Activated CD4-positive, alpha-beta memory T cell treated with anti-CD3 and anti-CD28 coated beads for 36 hours (primary cell): ENCODE results near the gene NLK. TPM values are rescaled to one million over a fixed set of nuclear protein-coding genes. Genes with fewer than 3 reads are reported as not detected.
"Not testable (repeated sequence)": the region's sequence is repeated elsewhere in the genome, so short reads cannot be mapped to it uniquely, and the experiment has no call there.

Experiments used
- CTCF ChIA-PET: fragments of 350-600 bp; sonication (Branson Sonifier 250); formaldehyde crosslinking; loops from one replicate; lab custom pipeline; 2021; ENCODE audit warnings: antibody characterized with exemption, inconsistent platforms; lab: Charles Lee
- POLR2A ChIA-PET: fragments of 350-600 bp; sonication (Branson Sonifier 250); formaldehyde crosslinking; loops from one replicate; lab custom pipeline; 2021; ENCODE audit warnings: antibody characterized with exemption; lab: Charles Lee
- DNase-seq: peaks from one replicate; pipeline ENCODE4 v3.0.0-alpha.2; 2020
- H3K27ac Mint-ChIP-seq: one replicate; pipeline ENCODE4 v1.8.0; 2021; ENCODE audit warnings: mixed read lengths
- H3K27me3 Mint-ChIP-seq: one replicate; pipeline ENCODE4 v1.8.0; 2021; ENCODE audit warnings: mixed read lengths
- H3K36me3 Mint-ChIP-seq: one replicate; pipeline ENCODE4 v1.8.0; 2021; ENCODE audit warnings: mixed read lengths
- H3K4me1 Mint-ChIP-seq: one replicate; pipeline ENCODE4 v1.8.0; 2021; ENCODE audit warnings: low read depth, mixed read lengths
- H3K4me3 Mint-ChIP-seq: one replicate; pipeline ENCODE4 v1.8.0; 2021; ENCODE audit warnings: mild to moderate bottlenecking, mixed read lengths
- H3K9me3 Mint-ChIP-seq: one replicate; pipeline ENCODE4 v1.8.0; 2021; ENCODE audit warnings: mixed read lengths
- intact Hi-C: fragments of 100-400 bp; cut with micrococcal nuclease; formaldehyde crosslinking; loops from one replicate; pipeline ENCODE4 v1.15.1; 2023
- total RNA-seq, 2 experiments: library from RNA; stranded (reverse); gene quantifications; one replicate each; pipeline ENCODE4 v1.2.3, GENCODE V29; 2021

NLK gene
- total RNA-seq, 2 experiments from 2014 or later: 6.8 to 8.3 TPM

DNA sequence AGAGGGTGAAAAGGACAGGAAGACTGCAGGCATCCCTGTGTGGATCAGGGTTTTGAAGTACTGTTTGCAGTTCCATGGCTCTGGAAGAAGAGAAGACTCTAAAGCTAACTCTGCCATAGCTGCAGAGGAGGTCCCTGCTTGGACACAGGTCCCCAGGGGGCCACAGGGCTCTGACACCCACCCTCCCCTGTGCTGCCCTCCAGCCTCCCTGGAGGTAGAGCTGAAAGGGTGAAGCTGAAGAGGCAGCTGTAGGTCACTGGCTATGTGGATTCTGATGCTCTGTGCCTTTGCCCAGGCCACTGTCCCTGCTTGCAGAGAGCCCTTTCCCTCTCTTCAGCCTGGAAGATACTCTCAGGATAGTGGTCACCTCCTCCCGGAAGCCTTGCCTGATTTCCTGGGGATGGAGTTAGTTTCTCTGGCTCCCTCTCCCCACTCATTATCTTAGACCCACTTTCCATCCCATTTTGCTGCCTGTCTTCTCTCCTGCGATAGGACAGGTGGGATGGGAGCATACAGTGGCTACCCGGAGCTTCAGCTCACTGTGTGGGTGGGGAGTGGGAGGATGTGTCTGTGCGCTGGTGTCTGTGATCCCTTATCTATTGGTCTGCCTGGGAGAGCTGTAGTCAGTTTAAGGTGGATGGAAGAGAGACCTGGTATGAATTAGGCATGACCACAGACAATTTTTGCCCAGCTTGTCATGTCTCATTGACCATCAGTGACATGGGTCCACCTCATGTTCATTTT is 186.7 kb downstream of the NLK start:
- intact Hi-C loops: no loop called here
- Mint-ChIP-seq H3K9me3 (no peaks in the 10 kb centered on the region), H3K27ac (no peak overlapping the region), H3K27me3 (peaks cover 45% of the 10 kb centered on the region), H3K36me3 (no peaks in the 10 kb centered on the region), H3K4me3 (no peak overlapping the region), H3K4me1 (peaks cover 11% of the 10 kb centered on the region)
- ChIA-PET CTCF (interaction anchor here (1.1 to 1.6 kb wide), 2 partner anchors 107 to 336 kb away, joined by 3 to 5 read pairs; partner anchors contain the start of genes IFT20, LYRM9 and TNFAIP1), POLR2A (no interaction called here)
- no peak for DNase-seq

GRCh38 chr17:28230011-28230410 is 187.5 kb downstream of the NLK start:
- CTCF ChIA-PET: interaction anchor here (1.3 to 1.6 kb wide), 2 partner anchors 105 to 106 kb away, joined by 3 to 5 read pairs; partner anchors contain the start of genes IFT20 and TNFAIP1
- POLR2A ChIA-PET: no interaction called here
- DNase-seq: peak; percentile 65
- no peaks in the 10 kb centered on the region for H3K36me3 Mint-ChIP-seq
- no peak overlapping the region for H3K4me3 Mint-ChIP-seq
- peaks cover 45% of the 10 kb centered on the region for H3K27me3 Mint-ChIP-seq
- no peaks in the 10 kb centered on the region for H3K9me3 Mint-ChIP-seq
- peaks cover 11% of the 10 kb centered on the region for H3K4me1 Mint-ChIP-seq
- intact Hi-C loops: loop anchor here (2.0 to 10.0 kb wide), 2 partner anchors 21 to 185 kb away; no protein-coding TSS in a partner anchor
- H3K27ac Mint-ChIP-seq: no peak overlapping the region

- H3K27ac Mint-ChIP-seq, DNase-seq, H3K9me3 Mint-ChIP-seq, H3K4me3 Mint-ChIP-seq, H3K36me3 Mint-ChIP-seq, POLR2A ChIA-PET: not testable (repeated sequence)
- CTCF ChIA-PET: interaction anchor here (1.2 to 2.6 kb wide), 3 partner anchors 21 to 105 kb away, joined by 3 to 8 read pairs (median 3); partner anchors contain the start of genes IFT20 and TNFAIP1
- intact Hi-C loops: loop anchor here (2.0 to 10.0 kb wide), 2 partner anchors 20 to 184 kb away; no protein-coding TSS in a partner anchor
- peaks cover 45% of the 10 kb centered on the region for H3K27me3 Mint-ChIP-seq
- H3K4me1 Mint-ChIP-seq: peaks cover 11% of the 10 kb centered on the region
These were observed 188.1 kb downstream of the NLK start for GRCh38 chr17:28230607-28231006.

DNA sequence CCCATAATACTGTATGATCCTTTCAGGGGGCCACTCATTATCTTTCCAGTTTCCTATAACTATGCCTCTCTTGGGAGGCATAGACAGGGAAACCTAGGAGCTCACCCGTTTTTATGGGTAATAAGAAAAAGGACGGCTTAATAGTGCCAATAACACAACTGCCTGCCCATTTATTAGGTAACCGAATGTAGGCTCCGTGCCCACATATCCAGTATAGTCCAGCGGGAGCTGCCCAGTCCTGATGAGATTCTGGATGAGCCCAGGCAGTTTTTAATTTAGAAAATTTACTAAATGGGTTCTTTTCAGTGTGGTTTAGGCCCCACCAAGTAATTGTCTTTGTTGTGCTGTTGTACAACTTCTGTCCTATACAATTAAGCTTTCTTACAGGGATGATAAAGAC is 189.1 kb downstream of the NLK start:
- H3K36me3 Mint-ChIP-seq, DNase-seq, H3K4me3 Mint-ChIP-seq, H3K27ac Mint-ChIP-seq, POLR2A ChIA-PET, H3K9me3 Mint-ChIP-seq: not testable (repeated sequence)
- H3K27me3 Mint-ChIP-seq: peaks cover 37% of the 10 kb centered on the region
- CTCF ChIA-PET: interaction anchor here (0.7 to 2.6 kb wide), 5 partner anchors 17 to 185 kb away, joined by 3 to 8 read pairs (median 4); no protein-coding TSS in a partner anchor
- intact Hi-C loops: loop anchor here (2.0 to 10.0 kb wide), 2 partner anchors 19 to 183 kb away; no protein-coding TSS in a partner anchor
- H3K4me1 Mint-ChIP-seq: peaks cover 11% of the 10 kb centered on the region

DNA sequence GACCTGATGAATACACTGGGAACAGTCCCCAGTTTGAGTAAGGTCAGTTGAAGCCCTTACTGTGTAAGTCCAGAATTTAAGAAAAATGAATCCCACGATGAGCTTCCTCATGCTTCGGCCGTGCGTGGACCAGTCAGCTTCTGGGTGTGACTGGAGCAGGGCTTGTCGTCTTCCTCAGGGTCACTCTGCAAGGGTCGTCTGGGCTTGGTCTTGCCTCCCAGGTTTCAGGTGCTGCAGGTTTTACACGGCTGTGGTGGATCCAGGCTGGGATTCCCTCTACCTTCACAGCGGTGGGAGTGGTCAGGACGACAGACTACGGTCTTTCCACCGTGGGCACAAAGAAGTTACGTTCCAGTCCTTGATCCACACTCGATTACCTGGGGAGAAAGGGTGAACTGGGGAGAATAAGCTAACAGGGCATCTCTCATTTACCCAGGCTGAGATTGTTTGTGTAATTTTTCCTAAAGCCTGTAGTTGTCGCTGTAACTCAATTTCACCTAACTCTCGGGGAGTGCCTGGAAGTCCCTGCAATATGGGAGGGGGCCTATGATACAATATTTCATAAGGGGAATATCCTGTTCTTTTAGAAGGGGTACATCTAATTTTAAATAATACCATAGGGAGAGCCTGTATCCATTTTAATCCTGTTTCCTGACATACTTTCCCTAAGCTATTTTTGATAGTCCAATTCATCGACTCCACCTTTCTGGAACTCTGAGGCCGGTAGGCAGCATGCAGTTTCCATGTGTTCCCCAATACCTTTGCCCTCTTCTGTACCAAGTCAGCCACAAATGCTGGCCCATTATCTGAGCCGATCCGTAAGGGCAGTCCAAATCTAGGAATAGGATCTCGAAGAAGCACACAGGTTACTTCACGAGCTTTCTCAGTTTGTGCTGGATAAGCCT is 190.7 kb downstream of the NLK start:
- H3K4me3 Mint-ChIP-seq, H3K4me1 Mint-ChIP-seq, H3K27ac Mint-ChIP-seq, H3K36me3 Mint-ChIP-seq, DNase-seq, POLR2A ChIA-PET, H3K9me3 Mint-ChIP-seq: not testable (repeated sequence)
- CTCF ChIA-PET: interaction anchor here (0.6 to 2.6 kb wide), 14 partner anchors 14 to 339 kb away, joined by 3 to 8 read pairs (median 3); partner anchors contain the start of gene VTN
- intact Hi-C loops: loop anchor here (10.0 kb wide), 1 partner anchor 182 kb away; no protein-coding TSS in a partner anchor
- peaks cover 27% of the 10 kb centered on the region for H3K27me3 Mint-ChIP-seq

DNA sequence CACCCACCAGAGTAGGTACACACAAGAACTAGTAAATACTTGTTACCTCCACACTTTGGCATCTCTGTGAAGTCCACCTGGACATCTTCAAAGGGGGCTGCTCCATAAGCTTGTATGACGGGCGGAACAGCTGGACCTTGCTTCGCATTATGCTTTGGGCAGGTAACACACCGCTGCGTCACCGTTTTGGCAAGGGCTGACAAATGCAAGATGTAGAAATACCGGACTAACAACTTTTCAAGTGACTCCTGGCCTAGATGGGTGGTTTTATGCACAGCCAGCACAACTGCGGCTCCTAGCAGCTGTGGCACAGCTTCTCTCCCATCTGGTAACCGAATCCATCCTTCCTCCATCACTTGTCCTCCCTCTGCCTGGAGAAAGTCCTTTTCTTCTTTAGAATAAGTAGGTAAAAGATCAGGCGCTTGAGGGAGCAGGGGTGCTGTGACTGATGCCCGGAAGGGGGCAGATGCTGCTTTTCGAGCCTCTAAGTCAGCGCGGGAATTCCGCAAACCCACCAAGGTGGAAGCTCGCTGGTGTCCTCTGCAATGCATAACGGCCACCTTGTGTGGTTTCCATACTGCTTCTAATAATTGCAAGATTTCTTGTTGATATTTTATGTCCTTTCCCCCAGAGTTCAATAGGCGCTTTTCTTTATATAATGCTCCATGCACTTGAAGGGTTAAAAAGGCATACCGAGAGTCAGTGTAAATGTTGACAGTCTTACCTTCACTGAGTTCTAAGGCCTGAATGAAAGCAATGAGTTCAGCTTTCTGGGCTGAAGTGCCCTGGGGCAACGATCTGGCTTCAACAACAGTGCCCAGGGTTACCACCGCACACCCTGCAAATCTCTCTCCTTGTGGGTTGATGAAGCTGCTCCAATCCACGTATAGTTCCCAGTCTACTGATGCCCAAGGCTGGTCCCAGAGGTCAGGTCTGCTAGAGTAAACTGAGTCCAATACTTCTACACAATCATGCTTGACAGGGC is 191.7 kb downstream of the NLK start:
- H3K27me3 Mint-ChIP-seq: peaks cover 20% of the 10 kb centered on the region
- H3K4me3 Mint-ChIP-seq, H3K4me1 Mint-ChIP-seq, H3K9me3 Mint-ChIP-seq, H3K36me3 Mint-ChIP-seq, DNase-seq, H3K27ac Mint-ChIP-seq, POLR2A ChIA-PET: not testable (repeated sequence)
- CTCF ChIA-PET: interaction anchor here (0.6 to 1.2 kb wide), 13 partner anchors 13 to 340 kb away, joined by 3 to 8 read pairs (median 3); partner anchors contain the start of gene VTN
- intact Hi-C loops: loop anchor here (10.0 kb wide), 1 partner anchor 181 kb away; no protein-coding TSS in a partner anchor

DNA sequence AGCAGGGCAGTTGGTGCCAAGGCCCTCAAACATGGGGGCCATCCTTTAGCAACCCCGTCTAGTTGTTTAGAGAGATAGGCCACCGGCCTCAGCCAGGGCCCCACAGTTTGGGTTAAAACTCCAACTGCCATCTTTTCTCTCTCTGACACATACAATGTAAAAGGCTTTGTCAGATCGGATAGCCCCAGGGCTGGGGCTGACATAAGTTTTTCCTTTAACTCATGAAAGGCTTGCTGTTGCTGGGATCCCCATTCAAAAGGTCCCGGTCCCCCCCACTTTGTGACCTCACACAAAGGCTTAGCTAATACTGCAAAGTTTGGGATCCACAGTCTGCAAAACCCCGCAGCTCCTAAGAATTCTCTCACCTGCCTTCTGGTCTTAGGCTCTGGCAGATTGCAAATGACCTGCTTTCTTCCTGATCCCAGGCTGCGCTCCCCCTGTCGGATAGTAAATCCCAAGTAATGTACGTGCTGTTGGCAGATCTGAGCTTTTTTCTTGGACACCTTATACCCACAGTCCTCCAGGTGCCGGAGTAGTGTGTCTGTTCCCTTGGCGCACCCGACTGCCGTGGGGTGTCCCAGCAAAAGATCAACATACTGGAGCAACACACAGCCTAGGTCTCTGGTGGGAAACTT is 192.7 kb downstream of the NLK start:
- H3K4me1 Mint-ChIP-seq, POLR2A ChIA-PET, H3K9me3 Mint-ChIP-seq, H3K4me3 Mint-ChIP-seq, DNase-seq, H3K36me3 Mint-ChIP-seq, H3K27ac Mint-ChIP-seq: not testable (repeated sequence)
- H3K27me3 Mint-ChIP-seq: peaks cover 12% of the 10 kb centered on the region
- CTCF ChIA-PET: interaction anchor here (0.7 to 2.0 kb wide), 3 partner anchors 10 to 16 kb away, joined by 3 to 5 read pairs (median 3); no protein-coding TSS in a partner anchor
- intact Hi-C loops: loop anchor here (10.0 kb wide), 1 partner anchor 180 kb away; no protein-coding TSS in a partner anchor

DNA sequence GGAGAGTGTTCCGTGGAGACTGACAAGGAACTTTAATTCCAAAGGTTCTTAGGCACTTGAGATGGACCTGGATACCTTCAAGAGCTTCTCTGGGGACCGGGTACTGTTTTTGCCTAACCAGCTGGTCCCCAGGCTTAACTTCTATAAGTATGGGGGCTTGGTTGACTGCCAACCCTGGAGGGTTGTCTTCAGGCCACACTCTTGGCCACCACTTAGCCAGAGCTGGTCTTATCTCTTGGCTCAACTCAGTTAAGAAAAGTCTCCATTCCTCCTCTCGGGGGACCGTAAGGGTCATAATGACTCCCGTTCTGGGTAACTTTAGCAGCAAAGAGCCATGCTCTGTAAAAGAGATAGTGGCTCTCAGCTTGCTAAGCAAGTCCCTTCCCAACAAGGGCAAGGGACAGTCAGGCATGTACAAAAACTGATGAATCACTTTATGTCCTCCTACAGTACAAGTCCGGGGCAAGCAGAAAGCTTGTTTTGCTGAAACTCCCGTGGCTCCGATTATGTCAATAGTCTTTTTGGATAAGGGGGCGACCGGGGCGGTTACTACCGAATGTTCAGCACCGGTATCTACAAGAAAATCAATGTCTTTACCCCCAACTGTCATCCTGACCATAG is 193.7 kb downstream of the NLK start:
- H3K4me1 Mint-ChIP-seq, POLR2A ChIA-PET, H3K27me3 Mint-ChIP-seq, H3K36me3 Mint-ChIP-seq, DNase-seq, H3K27ac Mint-ChIP-seq, H3K9me3 Mint-ChIP-seq, H3K4me3 Mint-ChIP-seq: not testable (repeated sequence)
- intact Hi-C loops: loop anchor here (10.0 kb wide), 1 partner anchor 179 kb away; no protein-coding TSS in a partner anchor
- CTCF ChIA-PET: interaction anchor here (0.7 to 2.0 kb wide), 4 partner anchors 9 to 16 kb away, joined by 3 to 5 read pairs (median 4); no protein-coding TSS in a partner anchor

DNA sequence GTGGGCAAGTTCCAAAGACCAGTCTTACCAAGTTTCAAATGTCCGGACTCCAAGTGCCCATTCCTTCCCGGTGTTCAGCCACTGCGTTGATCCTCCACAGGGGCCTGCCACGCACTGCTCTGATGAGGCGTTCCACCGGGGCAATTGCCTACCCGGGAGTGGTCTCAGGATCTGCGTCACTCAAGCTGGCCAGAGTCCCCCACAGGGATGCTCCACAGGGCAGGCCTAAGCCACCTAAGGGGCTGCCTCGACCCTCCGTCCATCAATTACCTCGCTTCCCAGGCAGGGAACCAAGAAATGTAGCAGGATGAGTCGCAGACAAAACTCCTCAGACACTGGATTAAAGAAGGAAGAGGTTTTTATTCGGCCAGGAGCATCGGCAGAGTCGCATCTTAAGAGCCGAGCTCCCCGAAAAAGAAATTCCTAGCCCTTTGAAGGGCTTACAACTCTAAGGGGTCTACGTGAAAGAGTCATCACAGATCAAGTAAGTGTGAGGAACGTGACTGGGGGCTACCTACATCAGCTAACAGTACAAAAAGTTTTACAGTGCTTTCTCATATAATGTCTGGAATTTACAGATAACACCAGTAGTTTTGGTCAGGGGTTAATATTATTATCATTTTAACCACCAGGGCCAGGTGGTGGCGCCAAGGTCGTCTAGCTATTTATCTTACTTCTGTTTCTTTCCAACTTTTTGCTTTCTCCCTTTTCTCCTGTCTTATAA is 196.2 kb downstream of the NLK start:
- DNase-seq: not testable (repeated sequence)

More for the DNA sequence above, 196.2 kb downstream of the NLK start:
- H3K27ac Mint-ChIP-seq, H3K4me3 Mint-ChIP-seq, H3K36me3 Mint-ChIP-seq, POLR2A ChIA-PET, H3K4me1 Mint-ChIP-seq, H3K27me3 Mint-ChIP-seq, H3K9me3 Mint-ChIP-seq: not testable (repeated sequence)
- intact Hi-C loops: loop anchor here (10.0 kb wide), 1 partner anchor 176 kb away; no protein-coding TSS in a partner anchor
- CTCF ChIA-PET: interaction anchor here (1.4 kb wide), 1 partner anchor 178 kb away, joined by 4 read pairs; no protein-coding TSS in a partner anchor
